DMS153 treated with DMSO at 0.1 percent for 48 hours (cell line): ENCODE measurements around the gene SIDT2.
"Not testable (repeated sequence)": the region's sequence is repeated elsewhere in the genome, so short reads cannot be mapped to it uniquely, and the experiment has no call there.

Experiments
- DNase-seq: peaks from one replicate; lab custom pipeline; 2025; ENCODE audit not compliant: unreplicated experiment; lab: John Stamatoyannopoulos, UW

The SIDT2 gene

GRCh38 chr11:117202386-117203068 lies 24.0 kb downstream of the SIDT2 start:
- DNase-seq = no peak

- no peak for DNase-seq
Measured at GRCh38 chr11:117203069-117203407, 24.5 kb downstream of the SIDT2 start.

DNA sequence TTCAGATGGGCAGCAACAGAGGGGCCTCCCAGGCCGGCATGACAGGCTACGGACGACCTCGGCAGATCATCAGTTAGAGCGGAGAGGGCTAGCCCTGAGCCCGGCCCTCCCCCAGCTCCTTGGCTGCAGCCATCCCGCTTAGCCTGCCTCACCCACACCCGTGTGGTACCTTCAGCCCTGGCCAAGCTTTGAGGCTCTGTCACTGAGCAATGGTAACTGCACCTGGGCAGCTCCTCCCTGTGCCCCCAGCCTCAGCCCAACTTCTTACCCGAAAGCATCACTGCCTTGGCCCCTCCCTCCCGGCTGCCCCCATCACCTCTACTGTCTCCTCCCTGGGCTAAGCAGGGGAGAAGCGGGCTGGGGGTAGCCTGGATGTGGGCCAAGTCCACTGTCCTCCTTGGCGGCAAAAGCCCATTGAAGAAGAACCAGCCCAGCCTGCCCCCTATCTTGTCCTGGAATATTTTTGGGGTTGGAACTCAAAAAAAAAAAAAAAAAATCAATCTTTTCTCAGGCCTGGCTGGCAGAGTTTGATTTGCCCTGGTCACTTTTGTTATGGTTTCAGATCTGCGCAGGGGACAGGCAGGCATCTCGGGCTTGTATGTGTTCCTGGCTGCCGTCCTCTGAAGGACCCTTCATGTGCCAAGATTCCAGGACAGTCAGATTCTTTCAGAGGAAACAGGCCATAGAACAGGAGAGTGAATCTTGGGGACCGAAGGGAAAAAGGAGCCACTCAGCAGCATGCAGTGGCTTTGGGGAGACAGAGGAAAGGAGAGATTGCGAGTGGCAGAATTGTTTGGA lies 25.9 kb downstream of the SIDT2 start:
- no peak for DNase-seq

DNA sequence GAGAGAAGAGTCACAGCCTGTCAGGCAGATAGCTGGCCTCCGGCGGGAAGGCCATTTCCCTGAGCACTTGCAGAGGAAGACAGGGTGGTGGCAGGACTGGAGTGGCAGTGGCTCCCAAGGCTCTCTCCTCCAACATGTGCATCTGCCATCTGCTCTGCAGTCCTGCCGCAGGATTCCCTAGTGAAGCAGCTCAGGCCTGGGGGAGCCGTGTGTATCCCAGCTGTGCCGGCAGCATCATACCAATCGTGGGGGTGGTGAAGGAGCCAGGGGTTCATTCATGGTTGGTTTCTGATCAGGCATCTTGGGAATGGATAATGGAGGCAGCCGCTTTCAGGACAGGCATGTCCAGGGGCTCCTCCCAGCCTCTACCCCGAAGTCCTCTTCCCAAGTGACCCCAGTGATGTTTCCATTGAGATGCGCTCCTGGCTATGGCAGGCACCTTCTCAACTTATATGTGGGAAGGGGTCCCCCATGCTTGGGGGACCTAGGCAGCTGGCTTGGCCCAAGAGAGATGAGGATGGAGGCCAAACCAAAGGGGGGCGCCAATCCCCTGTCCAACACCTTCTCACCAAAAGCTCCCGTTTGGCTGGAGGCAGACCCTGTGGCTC lies 26.8 kb downstream of the SIDT2 start:
- DNase-seq = no peak

DNA sequence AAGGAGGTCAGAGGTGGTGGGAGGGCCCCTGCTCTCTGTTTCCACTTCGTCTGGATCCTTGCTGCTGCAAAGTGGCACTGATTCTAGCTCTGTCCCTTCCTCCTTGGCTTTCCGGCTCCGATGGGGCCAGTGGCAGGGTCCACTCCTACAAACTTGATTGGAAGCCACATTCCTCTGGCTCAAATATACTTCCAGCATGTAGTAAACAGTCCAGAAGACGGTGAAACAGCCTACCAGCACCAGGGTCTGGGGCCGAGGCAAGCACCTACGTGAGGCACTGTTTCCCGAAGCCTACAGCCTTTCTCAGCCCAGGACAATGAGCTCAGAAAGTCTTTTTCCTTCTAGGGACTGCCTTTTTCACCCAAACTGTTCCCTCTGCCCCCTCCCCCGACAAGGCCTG lies 27.6 kb downstream of the SIDT2 start:
- not testable (repeated sequence) for DNase-seq

DNA sequence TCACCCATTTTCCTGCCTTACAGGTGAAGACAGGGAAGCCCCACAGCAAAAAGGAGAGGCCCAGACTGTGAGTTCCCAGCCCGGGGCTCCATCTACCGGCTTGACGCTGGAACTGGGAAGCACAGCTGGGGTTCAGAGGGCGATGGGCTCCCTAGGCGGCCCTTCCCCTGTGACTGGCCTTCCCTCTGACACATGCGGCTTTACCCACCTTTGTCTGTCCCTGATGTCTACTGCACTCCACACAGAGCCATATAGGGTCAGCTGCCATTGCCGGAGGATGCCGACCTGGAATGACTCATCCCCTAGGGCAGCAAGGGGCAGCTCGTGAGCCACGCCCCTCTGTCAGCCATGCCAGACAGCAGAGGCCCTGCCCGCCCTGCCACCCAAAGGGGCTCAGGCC lies 28.3 kb downstream of the SIDT2 start:
- not testable (repeated sequence) for DNase-seq

- not testable (repeated sequence) for DNase-seq
Measured at GRCh38 chr11:117207481-117207880, 28.9 kb downstream of the SIDT2 start.

DNA sequence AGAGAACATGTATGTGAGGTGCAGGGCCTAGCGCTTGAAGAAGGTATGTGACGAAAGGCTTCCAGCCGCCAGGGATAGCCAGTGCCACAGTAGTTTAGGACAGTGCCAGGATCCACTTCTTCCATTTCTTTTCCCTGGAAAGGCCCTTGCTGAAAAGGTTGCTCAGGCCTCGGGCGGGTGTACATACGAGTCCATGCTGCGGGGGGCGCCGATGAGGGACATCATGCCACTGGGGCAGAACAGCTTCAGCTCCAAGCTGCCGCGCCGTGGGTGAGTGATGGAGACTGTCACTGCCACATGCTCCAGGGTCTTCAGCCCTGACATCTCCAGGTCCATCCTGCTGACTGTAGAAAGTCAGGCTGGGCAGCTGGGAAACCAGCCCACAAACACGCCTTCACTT lies 30.2 kb downstream of the SIDT2 start:
- DNase-seq = not testable (repeated sequence)

DNA sequence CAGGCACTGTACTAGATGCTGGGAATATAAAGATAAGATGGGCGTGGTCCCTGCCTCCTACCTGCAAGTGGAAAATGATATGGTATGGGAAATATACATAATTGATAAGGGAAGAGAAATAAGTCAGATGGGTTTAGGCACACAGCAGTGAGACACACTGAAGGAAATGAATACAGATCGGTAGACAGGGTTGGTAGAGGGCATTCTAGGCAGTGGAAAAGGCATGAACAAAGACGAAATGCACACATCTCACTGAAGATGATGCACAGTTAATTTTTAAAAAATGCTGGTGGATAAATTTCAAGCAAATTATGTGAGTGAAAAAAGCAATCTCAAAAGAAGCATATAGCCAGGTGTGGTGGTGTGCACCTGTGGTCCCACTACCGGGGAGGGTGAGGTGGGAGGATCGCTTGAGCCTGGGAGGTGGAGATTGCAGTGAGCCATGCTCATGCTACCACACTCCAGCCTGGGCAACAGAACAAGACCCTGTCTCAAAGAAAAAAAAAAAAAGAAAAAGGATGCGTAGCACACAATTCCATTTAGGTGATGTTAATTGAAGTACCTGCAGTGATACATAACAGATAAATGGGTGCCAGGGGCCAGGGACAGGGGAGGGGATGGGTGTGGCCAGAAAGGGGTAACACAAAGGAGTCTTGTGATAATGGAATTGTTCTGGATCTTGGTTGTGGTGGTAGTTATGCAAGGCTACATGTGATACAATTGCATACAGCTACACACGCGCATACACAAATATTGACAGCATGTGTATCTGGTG lies 31.0 kb downstream of the SIDT2 start:
- DNase-seq = not testable (repeated sequence)

DNA sequence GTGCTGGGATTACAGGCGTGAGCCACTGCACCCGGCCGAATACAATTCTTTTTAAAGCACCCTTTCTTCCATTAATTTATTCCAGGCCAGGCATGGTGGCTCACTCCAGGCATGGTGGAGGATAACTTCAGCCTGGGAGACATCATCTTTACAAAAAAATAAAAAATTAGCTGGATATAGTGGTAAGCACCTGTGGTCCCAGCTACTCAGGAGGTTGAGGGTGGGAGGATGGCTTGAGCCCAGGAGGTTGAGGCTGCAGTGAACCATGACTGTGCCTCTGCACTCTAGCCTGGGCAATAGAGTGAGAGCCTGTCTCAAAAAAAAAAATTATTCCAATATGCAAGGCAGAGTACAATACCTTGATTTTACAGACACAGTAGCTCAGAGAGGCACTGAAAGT lies 32.1 kb downstream of the SIDT2 start:
- no peak for DNase-seq

- DNase-seq = no peak
Measured at GRCh38 chr11:117212697-117213355, 34.3 kb downstream of the SIDT2 start.

GRCh38 chr11:117214404-117215110 lies 36.0 kb downstream of the SIDT2 start:
- no peak for DNase-seq

GRCh38 chr11:117217141-117218084 lies 38.9 kb downstream of the SIDT2 start:
- DNase-seq = no peak

DNA sequence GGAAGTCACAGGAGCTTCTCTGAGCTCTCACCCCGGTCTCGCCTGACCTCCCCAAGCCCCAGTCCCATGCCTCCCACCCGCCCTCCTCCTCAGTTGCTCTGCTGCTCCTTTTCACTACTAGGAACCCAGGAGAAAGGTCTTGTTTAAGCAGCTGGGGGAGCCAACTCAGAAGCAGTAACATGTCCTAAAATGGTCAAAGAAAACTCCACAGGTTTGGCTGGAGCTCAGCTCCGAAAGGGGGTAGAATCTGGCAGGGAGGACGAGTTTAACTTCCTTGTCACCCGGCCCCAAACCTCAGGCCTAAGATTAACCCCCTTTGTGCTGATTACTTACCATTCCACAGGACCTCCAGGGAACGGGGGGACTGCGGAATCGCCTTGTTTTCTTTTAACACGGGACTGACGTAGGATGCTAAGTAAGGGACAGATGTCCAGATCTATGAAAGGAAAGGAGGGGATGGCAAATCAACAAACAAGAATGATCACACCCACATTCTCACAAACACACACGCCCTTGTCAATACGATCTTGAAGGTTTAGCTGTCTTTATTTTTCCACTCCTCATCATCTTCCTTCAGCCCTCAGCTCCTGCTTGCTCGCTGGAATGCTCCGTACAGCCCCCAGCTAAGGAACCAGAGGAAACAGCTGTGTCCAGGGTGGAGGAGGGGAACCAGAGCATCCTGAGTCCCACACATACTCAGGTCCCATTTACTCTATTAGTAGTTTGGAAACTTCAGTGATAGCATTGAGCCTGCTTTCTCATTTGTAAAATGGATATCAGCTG lies 39.8 kb downstream of the SIDT2 start:
- no peak for DNase-seq

GRCh38 chr11:117219001-117219400 lies 40.5 kb downstream of the SIDT2 start:
- DNase-seq = no peak

- DNase-seq = no peak
Measured at GRCh38 chr11:117219455-117219854, 40.9 kb downstream of the SIDT2 start.

DNA sequence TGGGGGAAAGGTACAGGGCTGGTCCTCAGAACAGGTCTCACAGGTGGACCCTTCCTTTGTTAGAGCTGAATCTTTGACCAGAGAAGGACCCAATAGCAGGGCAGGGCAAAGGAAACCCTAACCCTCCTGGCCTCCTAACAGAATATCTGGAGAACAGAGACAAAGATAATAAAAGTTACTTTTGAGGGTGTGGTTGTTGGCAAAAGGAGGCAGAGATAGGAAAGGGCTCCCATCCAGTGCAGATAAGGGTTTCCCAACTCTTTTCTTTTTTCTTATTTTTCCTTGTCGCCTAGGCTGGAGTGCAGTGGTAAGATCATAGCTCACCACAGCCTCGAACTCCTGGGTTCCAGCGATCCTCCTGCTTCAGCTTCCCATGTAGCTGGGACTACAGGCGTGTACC lies 41.5 kb downstream of the SIDT2 start:
- DNase-seq = no peak

GRCh38 chr11:117220568-117220967 lies 42.0 kb downstream of the SIDT2 start:
- DNase-seq = no peak
